ENCODE measurements around the gene ANXA4.
"Not testable (repeated sequence)": the region's sequence is repeated elsewhere in the genome, so short reads cannot be mapped to it uniquely, and the experiment has no call there.

The ANXA4 gene

GRCh38 chr2:69733342-69734034, 8.4 kb upstream of the ANXA4 start:
- H3K27me3 Mint-ChIP-seq: no peaks in the 10 kb centered on the region
- no peak overlapping the region for H3K4me3 Mint-ChIP-seq
- no peak for ATAC-seq
- no peaks in the 10 kb centered on the region for H3K36me3 Mint-ChIP-seq
- H3K4me1 Mint-ChIP-seq: peaks cover 43% of the 10 kb centered on the region
- peaks cover 2% of the 10 kb centered on the region for H3K9me3 Mint-ChIP-seq
- peak overlapping the region; percentile 67 for H3K27ac Mint-ChIP-seq

GRCh38 chr2:69734035-69734611, 7.8 kb upstream of the ANXA4 start:
- H3K36me3 Mint-ChIP-seq: no peaks in the 10 kb centered on the region
- no peak for ATAC-seq
- peak overlapping the region; percentile 67 for H3K27ac Mint-ChIP-seq
- H3K27me3 Mint-ChIP-seq: no peaks in the 10 kb centered on the region
- H3K4me3 Mint-ChIP-seq: no peak overlapping the region
- peaks cover 2% of the 10 kb centered on the region for H3K9me3 Mint-ChIP-seq
- peaks cover 43% of the 10 kb centered on the region for H3K4me1 Mint-ChIP-seq

- Mint-ChIP-seq H3K9me3 (peaks cover 2% of the 10 kb centered on the region), H3K4me3 (no peak overlapping the region), H3K27me3 (no peaks in the 10 kb centered on the region), H3K36me3 (no peaks in the 10 kb centered on the region), H3K4me1 (peaks cover 44% of the 10 kb centered on the region), H3K27ac (peak overlapping the region; percentile 67)
- ATAC-seq: peak; percentile 31
Measured at GRCh38 chr2:69734854-69735544, 6.9 kb upstream of the ANXA4 start.

GRCh38 chr2:69735686-69736085, 6.2 kb upstream of the ANXA4 start:
- no peak for ATAC-seq
- H3K4me3 Mint-ChIP-seq: no peak overlapping the region
- peaks cover 2% of the 10 kb centered on the region for H3K9me3 Mint-ChIP-seq
- H3K36me3 Mint-ChIP-seq: no peaks in the 10 kb centered on the region
- peak overlapping the region; percentile 67 for H3K27ac Mint-ChIP-seq
- H3K4me1 Mint-ChIP-seq: peaks cover 48% of the 10 kb centered on the region
- no peaks in the 10 kb centered on the region for H3K27me3 Mint-ChIP-seq

- ATAC-seq, H3K27me3 Mint-ChIP-seq, H3K36me3 Mint-ChIP-seq, H3K4me3 Mint-ChIP-seq, H3K9me3 Mint-ChIP-seq: not testable (repeated sequence)
- Mint-ChIP-seq H3K27ac (peak overlapping the region; percentile 52), H3K4me1 (peaks cover 49% of the 10 kb centered on the region)
Measured at GRCh38 chr2:69738149-69738548, 3.8 kb upstream of the ANXA4 start.

- Mint-ChIP-seq H3K4me1 (peaks cover 49% of the 10 kb centered on the region), H3K27me3 (no peaks in the 10 kb centered on the region), H3K27ac (peak overlapping the region; percentile 24), H3K36me3 (no peaks in the 10 kb centered on the region), H3K9me3 (peaks cover 2% of the 10 kb centered on the region), H3K4me3 (no peak overlapping the region)
- no peak for ATAC-seq
Measured at GRCh38 chr2:69740502-69740951, 1.4 kb upstream of the ANXA4 start.

GRCh38 chr2:69741229-69741574, 732 bp upstream of the ANXA4 start:
- Mint-ChIP-seq H3K4me3 (peak overlapping the region; percentile 99), H3K27ac (peak overlapping the region; percentile 98)

GRCh38 chr2:69742322-69742952, 503 bp downstream of the ANXA4 start:
- Mint-ChIP-seq H3K4me3 (peak overlapping the region; percentile 99), H3K27me3 (no peaks in the 10 kb centered on the region), H3K36me3 (no peaks in the 10 kb centered on the region), H3K9me3 (no peaks in the 10 kb centered on the region), H3K4me1 (peaks cover 54% of the 10 kb centered on the region), H3K27ac (peak overlapping the region; percentile 98)
- ATAC-seq: peak; percentile 35

More at GRCh38 chr2:69741229-69741574, 732 bp upstream of the ANXA4 start:
- Mint-ChIP-seq H3K27me3 (no peaks in the 10 kb centered on the region), H3K36me3 (no peaks in the 10 kb centered on the region), H3K9me3 (peaks cover 2% of the 10 kb centered on the region), H3K4me1 (peaks cover 46% of the 10 kb centered on the region)
- ATAC-seq: peak; percentile 64

- Mint-ChIP-seq H3K4me3 (no peak overlapping the region), H3K36me3 (peaks cover under 1% of the 10 kb centered on the region), H3K27me3 (no peaks in the 10 kb centered on the region), H3K4me1 (peaks cover 55% of the 10 kb centered on the region), H3K27ac (no peak overlapping the region), H3K9me3 (no peaks in the 10 kb centered on the region)
- ATAC-seq: no peak
Measured at GRCh38 chr2:69743847-69744264, 1.9 kb downstream of the ANXA4 start.

GRCh38 chr2:69744456-69744855, 2.5 kb downstream of the ANXA4 start:
- no peaks in the 10 kb centered on the region for H3K27me3 Mint-ChIP-seq
- H3K27ac Mint-ChIP-seq: no peak overlapping the region
- H3K4me3 Mint-ChIP-seq: no peak overlapping the region
- ATAC-seq: no peak
- H3K36me3 Mint-ChIP-seq: peaks cover 6% of the 10 kb centered on the region
- peaks cover 61% of the 10 kb centered on the region for H3K4me1 Mint-ChIP-seq
- H3K9me3 Mint-ChIP-seq: no peaks in the 10 kb centered on the region

- Mint-ChIP-seq H3K27ac (no peak overlapping the region), H3K27me3 (no peaks in the 10 kb centered on the region), H3K4me3 (no peak overlapping the region), H3K36me3 (peaks cover 6% of the 10 kb centered on the region), H3K9me3 (no peaks in the 10 kb centered on the region), H3K4me1 (peaks cover 62% of the 10 kb centered on the region)
- no peak for ATAC-seq
Measured at GRCh38 chr2:69745035-69745434, 3.1 kb downstream of the ANXA4 start.

GRCh38 chr2:69750246-69750645, 8.3 kb downstream of the ANXA4 start:
- no peaks in the 10 kb centered on the region for H3K27me3 Mint-ChIP-seq
- H3K27ac Mint-ChIP-seq: no peak overlapping the region
- H3K36me3 Mint-ChIP-seq: peaks cover 6% of the 10 kb centered on the region
- H3K9me3 Mint-ChIP-seq: no peaks in the 10 kb centered on the region
- no peak overlapping the region for H3K4me3 Mint-ChIP-seq
- ATAC-seq: no peak
- H3K4me1 Mint-ChIP-seq: peaks cover 43% of the 10 kb centered on the region

GRCh38 chr2:69753659-69754363, 11.9 kb downstream of the ANXA4 start:
- ATAC-seq: no peak
- no peak overlapping the region for H3K4me3 Mint-ChIP-seq
- peaks cover 6% of the 10 kb centered on the region for H3K36me3 Mint-ChIP-seq
- H3K27ac Mint-ChIP-seq: no peak overlapping the region
- H3K9me3 Mint-ChIP-seq: no peaks in the 10 kb centered on the region
- H3K4me1 Mint-ChIP-seq: peaks cover 34% of the 10 kb centered on the region
- no peaks in the 10 kb centered on the region for H3K27me3 Mint-ChIP-seq

GRCh38 chr2:69754633-69755032, 12.7 kb downstream of the ANXA4 start:
- Mint-ChIP-seq H3K4me1 (peaks cover 26% of the 10 kb centered on the region), H3K36me3 (no peaks in the 10 kb centered on the region), H3K27ac (peak overlapping the region; percentile 20), H3K9me3 (no peaks in the 10 kb centered on the region), H3K4me3 (no peak overlapping the region), H3K27me3 (no peaks in the 10 kb centered on the region)
- no peak for ATAC-seq

Measured in stimulated activated memory B cell treated with anti-CD40 and anti-IgM and Interleukin-4, amounts not matched to agents 10 μg/mL and 1 μg/mL and 100 μg/mL, for 72 hours (primary cell).